G401 (cell line): ENCODE data around the gene SLC39A7. TPM values are rescaled to one million over a fixed set of nuclear protein-coding genes. Genes with fewer than 3 reads are reported as not detected.

Source experiments
- total RNA-seq: library from RNA; depleted of rRNA; stranded (reverse); fragments of >200 nt; shearing (Covaris generic); gene quantifications from 2 replicates; pipeline ENCODE4 v1.2.3, GENCODE V29; 2014; rRNA removed

Gene SLC39A7
- total RNA-seq, 1 experiment from 2014 or later = 108 TPM

Other genes with a start within 250 kb of the SLC39A7 start
- 11.4 and 15.8 TPM in 2 replicates for gene HLA-DMA, start 247.8 kb upstream of the SLC39A7 start, total RNA-seq
- gene BRD2, start 232.3 kb upstream of the SLC39A7 start, total RNA-seq = 96.4 and 172 TPM in 2 replicates
- 1.4 and 1.7 TPM in 2 replicates for gene HLA-DOA, start 191.3 kb upstream of the SLC39A7 start, total RNA-seq
- not detected in 2 replicates for gene HLA-DPA1, start 127.2 kb upstream of the SLC39A7 start, total RNA-seq
- not detected in 2 replicates for gene HLA-DPB1, start 124.9 kb upstream of the SLC39A7 start, total RNA-seq
- gene COL11A2, start 8.4 kb upstream of the SLC39A7 start, total RNA-seq = 7.0 and 10.4 TPM in 2 replicates
- 11.5 and 18.8 TPM in 2 replicates for gene RXRB, start 202 bp upstream of the SLC39A7 start, total RNA-seq
- 13.3 and 18.2 TPM in 2 replicates for gene HSD17B8, start 3.8 kb downstream of the SLC39A7 start, total RNA-seq
- 51.2 and 53.3 TPM in 2 replicates for gene RING1, start 7.6 kb downstream of the SLC39A7 start, total RNA-seq
- 11.3 and 27.1 TPM in 2 replicates for gene VPS52, start 71.0 kb downstream of the SLC39A7 start, total RNA-seq
- 3,510 and 5,097 TPM in 2 replicates for gene RPS18, start 71.2 kb downstream of the SLC39A7 start, total RNA-seq
- gene B3GALT4, start 76.3 kb downstream of the SLC39A7 start, total RNA-seq = 0.61 and 1.9 TPM in 2 replicates
- gene WDR46, start 88.4 kb downstream of the SLC39A7 start, total RNA-seq = 91.6 and 107 TPM in 2 replicates
- gene PFDN6, start 88.7 kb downstream of the SLC39A7 start, total RNA-seq = 131 and 154 TPM in 2 replicates
- 58.4 and 62.4 TPM in 2 replicates for gene RGL2, start 98.1 kb downstream of the SLC39A7 start, total RNA-seq
- gene TAPBP, start 113.2 kb downstream of the SLC39A7 start, total RNA-seq = 29.8 and 32.7 TPM in 2 replicates
- 12.8 and 17.1 TPM in 2 replicates for gene ZBTB22, start 116.9 kb downstream of the SLC39A7 start, total RNA-seq
- 49.3 and 66.2 TPM in 2 replicates for gene DAXX, start 122.1 kb downstream of the SLC39A7 start, total RNA-seq
- 98.5 and 123 TPM in 2 replicates for gene KIFC1, start 191.0 kb downstream of the SLC39A7 start, total RNA-seq
- 26.0 and 38.0 TPM in 2 replicates for gene PHF1, start 210.1 kb downstream of the SLC39A7 start, total RNA-seq
- 304 and 376 TPM in 2 replicates for gene CUTA, start 217.2 kb downstream of the SLC39A7 start, total RNA-seq
- gene SYNGAP1, start 219.2 kb downstream of the SLC39A7 start, total RNA-seq = 4.0 and 7.4 TPM in 2 replicates